Inferior parietal cortex (tissue), 1 donor: ENCODE measurements around the gene CDH7.

Source experiments
- DNase-seq: peaks from one replicate; pipeline ENCODE4 v3.0.0-alpha.2; 2016; ENCODE audit errors: extremely low spot score

CDH7 gene

GRCh38 chr18:65919018-65919417 lies 168.2 kb downstream of the CDH7 start:
- no peak for DNase-seq

DNA sequence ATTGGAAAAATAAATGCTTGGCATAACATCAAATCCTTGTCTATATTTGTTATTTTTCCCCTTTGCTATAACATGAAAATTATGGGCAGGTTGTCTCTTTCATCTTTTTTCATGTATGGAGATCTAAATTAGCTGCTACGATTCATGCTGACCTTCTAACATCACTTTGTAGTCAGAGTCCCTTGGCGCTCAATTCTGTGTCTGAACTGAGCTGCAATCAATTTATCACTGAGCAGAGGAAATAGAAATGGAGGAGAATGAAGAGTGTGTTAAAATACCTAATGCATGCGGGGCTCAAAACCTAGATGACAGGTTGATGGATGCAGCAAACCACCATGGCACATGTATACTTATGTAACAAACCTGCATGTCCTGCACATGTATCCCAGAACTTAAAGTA lies 168.9 kb downstream of the CDH7 start:
- no peak for DNase-seq

- DNase-seq, result no peak
Measured at GRCh38 chr18:65922103-65922502, 171.3 kb downstream of the CDH7 start.

DNA sequence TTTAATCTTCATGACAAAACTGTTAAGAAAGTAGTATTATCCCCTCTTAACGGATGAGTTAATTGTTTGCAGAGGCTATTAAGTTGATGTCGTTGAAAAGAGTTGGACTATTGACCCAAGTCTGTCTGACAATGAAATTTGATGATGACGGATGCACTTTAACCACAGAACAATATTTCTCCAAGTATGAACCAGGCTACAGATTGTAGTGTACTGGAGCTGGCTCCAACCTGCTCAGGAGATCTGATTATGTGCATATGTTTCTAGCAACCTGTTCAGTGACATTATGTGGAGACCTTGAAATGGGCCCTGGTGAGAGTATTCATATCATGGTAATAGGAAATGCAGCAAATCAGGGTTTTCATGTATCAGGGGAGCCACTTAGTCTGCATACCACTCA lies 174.1 kb downstream of the CDH7 start:
- DNase-seq, result no peak

GRCh38 chr18:65934874-65935273 lies 184.1 kb downstream of the CDH7 start:
- no peak for DNase-seq

DNA sequence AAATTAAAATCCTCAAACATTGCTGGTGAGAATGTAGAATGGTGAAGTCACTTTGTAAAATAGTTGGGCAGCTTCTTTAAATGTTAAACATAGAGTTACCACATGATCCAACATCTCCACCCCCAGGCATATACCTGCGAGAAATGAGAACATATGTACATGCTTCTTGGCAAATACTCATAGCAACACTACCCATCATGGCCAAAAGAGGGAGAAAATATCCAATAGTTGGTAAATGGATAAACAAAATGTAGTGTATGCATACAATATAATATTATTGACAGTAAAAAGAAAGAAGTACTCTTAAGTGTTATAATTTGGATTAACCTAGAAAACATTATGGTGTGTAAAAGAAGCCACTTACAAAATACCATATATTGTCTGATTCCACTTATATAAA lies 185.9 kb downstream of the CDH7 start:
- no peak for DNase-seq

DNA sequence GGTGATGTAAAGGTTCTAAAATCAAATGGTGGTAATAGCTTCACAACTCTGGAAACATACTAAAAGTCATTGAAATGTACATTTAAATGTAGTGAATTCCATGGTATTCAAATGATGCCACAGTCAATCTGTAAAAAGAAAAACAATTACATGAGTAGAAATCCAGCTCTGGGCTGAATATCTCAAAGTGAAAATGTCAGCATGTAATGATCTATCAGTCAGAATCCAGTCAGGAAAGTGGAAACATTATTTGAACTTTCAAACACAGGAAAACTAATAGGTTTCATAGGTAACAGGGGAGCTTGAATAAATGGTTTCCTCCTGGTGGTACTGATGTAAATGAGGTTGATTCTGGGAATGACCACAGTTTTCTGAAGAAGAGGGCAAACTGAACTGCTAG lies 186.4 kb downstream of the CDH7 start:
- no peak for DNase-seq

- no peak for DNase-seq
Measured at GRCh38 chr18:65938592-65939372, 188.0 kb downstream of the CDH7 start.
